Measurements from ENCODE around the gene RRP1B.
"Not testable (repeated sequence)": the region's sequence is repeated elsewhere in the genome, so short reads cannot be mapped to it uniquely, and the experiment has no call there.

Gene RRP1B

GRCh38 chr21:43676391-43676790, 17.0 kb downstream of the RRP1B start:
- DNase-seq (ENCODE audit: insufficient read length, low spot score): no peak
- no peak for FAIRE-seq
- no peak for TF ChIP-seq CTCF (IDR thresholded peaks at IDR 0.05; ENCODE audit: insufficient read depth, missing control alignments)

- FAIRE-seq (no peak), DNase-seq (ENCODE audit: insufficient read length, low spot score) (no peak)
- TF ChIP-seq CTCF (IDR thresholded peaks at IDR 0.05; ENCODE audit: insufficient read depth, missing control alignments): no peak
Observed at GRCh38 chr21:43679951-43680350, 20.6 kb downstream of the RRP1B start.

GRCh38 chr21:43680421-43680820, 21.1 kb downstream of the RRP1B start:
- not testable (repeated sequence) for FAIRE-seq; DNase-seq (ENCODE audit: insufficient read length, low spot score)

DNA sequence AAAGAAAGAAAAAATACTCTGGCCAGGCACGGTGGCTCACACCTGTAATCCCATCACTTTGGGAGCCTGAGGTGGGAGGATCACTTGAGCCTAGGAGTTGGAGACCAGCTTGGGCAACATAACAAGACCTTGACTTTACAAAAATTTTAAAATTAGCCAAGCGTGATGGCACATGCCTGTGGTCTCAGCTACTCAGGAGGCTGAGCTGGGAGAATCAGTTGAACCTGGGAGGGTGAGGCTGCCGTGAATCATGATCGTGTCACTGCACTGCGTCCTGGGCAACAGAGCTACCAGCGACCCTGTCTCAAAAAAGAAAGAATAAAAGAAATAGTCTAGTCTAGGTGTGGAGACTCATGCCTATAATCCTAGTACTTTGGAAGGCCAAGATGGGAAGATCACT, 22.3 kb downstream of the RRP1B start:
- DNase-seq (ENCODE audit: insufficient read length, low spot score) (no peak), FAIRE-seq (no peak)
- TF ChIP-seq CTCF (IDR thresholded peaks at IDR 0.05; ENCODE audit: insufficient read depth, missing control alignments): no peak

DNA sequence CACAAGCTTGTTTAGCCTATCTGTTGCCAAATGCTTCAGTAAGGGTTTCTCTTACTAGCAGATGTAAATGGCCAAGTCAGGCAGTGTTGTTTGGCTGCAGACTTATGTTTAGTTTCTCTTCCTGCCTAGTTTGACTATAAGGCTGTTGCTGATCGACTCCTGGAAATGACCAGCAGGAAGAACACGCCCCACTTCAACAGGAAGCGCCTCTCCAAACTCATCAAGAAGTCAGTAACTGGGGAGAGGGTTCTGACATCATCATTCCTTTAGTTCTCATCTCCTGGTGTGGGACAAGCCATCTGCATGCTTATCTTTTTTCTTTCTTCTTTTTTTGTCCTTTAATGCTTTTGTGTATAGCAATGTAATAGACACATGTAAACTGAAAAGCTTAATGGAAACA, 25.1 kb downstream of the RRP1B start:
- FAIRE-seq: no peak
- TF ChIP-seq CTCF (IDR thresholded peaks at IDR 0.05; ENCODE audit: insufficient read depth, missing control alignments): no peak

DNA sequence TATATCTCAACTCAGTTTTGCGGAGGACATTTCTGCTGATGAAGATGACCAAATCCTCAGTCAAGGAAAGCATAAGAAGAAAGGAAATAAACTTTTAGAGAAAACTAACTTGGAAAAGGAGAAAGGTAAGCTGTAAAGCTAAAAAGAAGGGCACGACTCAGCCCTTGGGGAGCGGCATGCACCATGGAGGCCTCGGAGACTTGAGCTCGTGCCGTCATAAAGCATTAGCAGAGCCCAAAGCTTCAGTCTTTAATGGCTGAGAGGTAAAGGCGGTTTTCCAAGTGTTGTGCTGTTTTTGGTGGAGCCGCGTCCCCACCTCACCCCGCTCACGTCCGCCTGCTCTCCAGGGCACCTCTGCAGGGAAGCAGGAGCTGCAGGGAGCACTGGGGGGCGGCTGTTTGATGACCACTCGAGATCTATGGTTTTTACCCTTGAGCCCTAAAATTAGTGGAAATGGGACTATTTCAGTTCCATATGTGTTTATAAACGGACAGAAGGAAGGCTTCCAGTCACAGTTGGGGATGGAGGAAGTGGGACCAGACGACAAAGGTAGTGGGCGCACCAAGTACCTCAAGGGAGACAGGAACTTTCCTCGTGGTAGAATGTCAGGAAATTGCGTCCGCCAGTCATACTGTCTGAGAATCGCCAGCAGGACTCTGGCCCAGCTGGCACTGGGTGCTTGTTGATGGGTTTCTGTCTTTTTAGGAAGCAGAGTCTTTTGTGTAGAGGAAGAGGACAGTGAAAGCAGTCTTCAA, 27.6 kb downstream of the RRP1B start:
- no peak for TF ChIP-seq CTCF (IDR thresholded peaks at IDR 0.05; ENCODE audit: insufficient read depth, missing control alignments)
- no peak for FAIRE-seq
- no peak for DNase-seq (ENCODE audit: insufficient read length, low spot score)

More for the DNA sequence above, 25.1 kb downstream of the RRP1B start:
- no peak for DNase-seq (ENCODE audit: insufficient read length, low spot score)

GRCh38 chr21:43687566-43688399, 28.4 kb downstream of the RRP1B start:
- no peak for TF ChIP-seq CTCF (IDR thresholded peaks at IDR 0.05; ENCODE audit: insufficient read depth, missing control alignments)
- FAIRE-seq (no peak), DNase-seq (ENCODE audit: insufficient read length, low spot score) (no peak)

Data from D721Med (cell line).